Neutrophil (primary cell): ENCODE data around the gene INPP5A.
"Not testable (repeated sequence)": the region's sequence is repeated elsewhere in the genome, so short reads cannot be mapped to it uniquely, and the experiment has no call there.

Experiments used
- H3K27ac ChIP-seq: fragments of 200-600 bp; sonication (generic); 2 replicates; pipeline ENCODE4 v1.5.1; 2016; ENCODE audit warnings: mild to moderate bottlenecking, moderate library complexity
- H3K27me3 ChIP-seq: fragments of 200-600 bp; sonication (generic); 2 replicates; pipeline ENCODE4 v1.6.0; 2016; ENCODE audit warnings: mild to moderate bottlenecking
- H3K36me3 ChIP-seq: fragments of 200-600 bp; sonication (generic); 2 replicates; pipeline ENCODE4 v1.5.1; 2017
- H3K4me1 ChIP-seq, 2 experiments: fragments of 200-600 bp in 1 of 2; sonication (generic) in 1 of 2; 1 replicate in 1 of 2; 2 replicates in 1 of 2; pipeline versions ENCODE4 v1.5.1 to v1.6.1; 2013 to 2016; ENCODE audit warnings: low read depth in 1 of 2, low read length in 1 of 2, mild to moderate bottlenecking in 1 of 2, moderate library complexity in 1 of 2; ENCODE audit not compliant: control insufficient read depth in 1 of 2, insufficient read depth in 1 of 2
- H3K4me3 ChIP-seq, 2 experiments: fragments of 200-600 bp in 1 of 2; sonication (generic) in 1 of 2; 1 replicate in 1 of 2; 2 replicates in 1 of 2; pipeline ENCODE4 v1.5.1; 2013 to 2016; ENCODE audit warnings: low read depth in 1 of 2, low read length in 1 of 2, mild to moderate bottlenecking in 1 of 2, moderate library complexity in 1 of 2
- H3K9me3 ChIP-seq: fragments of 200-600 bp; sonication (generic); 2 replicates; pipeline ENCODE4 v1.5.1; 2016
- CTCF ChIP-seq: fragments of 200-600 bp; sonication (generic); IDR thresholded peaks from 2 replicates; pipeline ENCODE4 v1.5.1; 2016; ENCODE audit warnings: antibody characterized with exemption

Gene INPP5A

GRCh38 chr10:132788180-132788830, 250.7 kb downstream of the INPP5A start:
- no peak for TF ChIP-seq CTCF
- H3K4me3 ChIP-seq: no peak overlapping the region
- no peak overlapping the region for H3K27ac ChIP-seq
- no peaks in the 10 kb centered on the region for H3K9me3 ChIP-seq
- H3K36me3 ChIP-seq: peaks cover 3% of the 10 kb centered on the region
- peaks cover 0 to 20% of the 10 kb centered on the region in 2 experiments for H3K4me1 ChIP-seq
- peaks cover 89% of the 10 kb centered on the region for H3K27me3 ChIP-seq

DNA sequence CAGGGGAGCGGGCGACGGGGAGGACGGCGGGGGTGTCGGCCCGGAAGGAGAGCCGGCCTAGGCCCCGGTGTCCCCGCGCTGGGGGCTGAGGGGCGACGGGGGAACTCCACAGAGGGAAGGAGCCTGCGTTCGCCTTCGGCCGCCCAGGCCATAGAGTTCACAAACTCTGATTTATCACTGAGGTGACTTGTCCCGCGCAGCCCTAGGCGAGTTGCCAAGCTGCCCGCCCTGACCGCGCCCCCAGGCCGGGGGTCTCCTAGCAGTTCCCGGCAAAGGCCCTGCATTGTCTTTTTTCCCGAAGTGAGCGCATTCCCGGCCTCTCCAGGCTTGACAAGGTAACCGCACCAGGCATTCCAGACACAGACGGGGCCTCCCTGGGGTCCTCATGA, 251.2 kb downstream of the INPP5A start:
- no peak for TF ChIP-seq CTCF
- Histone ChIP-seq H3K4me1 (peaks cover 0 to 20% of the 10 kb centered on the region in 2 experiments), H3K9me3 (no peaks in the 10 kb centered on the region), H3K27me3 (peaks cover 89% of the 10 kb centered on the region), H3K27ac (no peak overlapping the region), H3K36me3 (no peaks in the 10 kb centered on the region), H3K4me3 (no peak overlapping the region)

- H3K27ac ChIP-seq: no peak overlapping the region
- TF ChIP-seq CTCF: no peak
- H3K9me3 ChIP-seq: no peaks in the 10 kb centered on the region
- H3K36me3 ChIP-seq: no peaks in the 10 kb centered on the region
- no peak overlapping the region for H3K4me3 ChIP-seq
- H3K27me3 ChIP-seq: peaks cover 87% of the 10 kb centered on the region
- H3K4me1 ChIP-seq: peaks cover 0 to 17% of the 10 kb centered on the region in 2 experiments
Measured at GRCh38 chr10:132789659-132790148, 252.1 kb downstream of the INPP5A start.

- peaks cover 0 to 10% of the 10 kb centered on the region in 2 experiments for H3K4me1 ChIP-seq
- H3K9me3 ChIP-seq: no peaks in the 10 kb centered on the region
- no peaks in the 10 kb centered on the region for H3K36me3 ChIP-seq
- no peak overlapping the region for H3K27ac ChIP-seq
- no peak overlapping the region for H3K4me3 ChIP-seq
- peaks cover 87% of the 10 kb centered on the region for H3K27me3 ChIP-seq
- no peak for TF ChIP-seq CTCF
Measured at GRCh38 chr10:132790470-132790869, 252.9 kb downstream of the INPP5A start.

DNA sequence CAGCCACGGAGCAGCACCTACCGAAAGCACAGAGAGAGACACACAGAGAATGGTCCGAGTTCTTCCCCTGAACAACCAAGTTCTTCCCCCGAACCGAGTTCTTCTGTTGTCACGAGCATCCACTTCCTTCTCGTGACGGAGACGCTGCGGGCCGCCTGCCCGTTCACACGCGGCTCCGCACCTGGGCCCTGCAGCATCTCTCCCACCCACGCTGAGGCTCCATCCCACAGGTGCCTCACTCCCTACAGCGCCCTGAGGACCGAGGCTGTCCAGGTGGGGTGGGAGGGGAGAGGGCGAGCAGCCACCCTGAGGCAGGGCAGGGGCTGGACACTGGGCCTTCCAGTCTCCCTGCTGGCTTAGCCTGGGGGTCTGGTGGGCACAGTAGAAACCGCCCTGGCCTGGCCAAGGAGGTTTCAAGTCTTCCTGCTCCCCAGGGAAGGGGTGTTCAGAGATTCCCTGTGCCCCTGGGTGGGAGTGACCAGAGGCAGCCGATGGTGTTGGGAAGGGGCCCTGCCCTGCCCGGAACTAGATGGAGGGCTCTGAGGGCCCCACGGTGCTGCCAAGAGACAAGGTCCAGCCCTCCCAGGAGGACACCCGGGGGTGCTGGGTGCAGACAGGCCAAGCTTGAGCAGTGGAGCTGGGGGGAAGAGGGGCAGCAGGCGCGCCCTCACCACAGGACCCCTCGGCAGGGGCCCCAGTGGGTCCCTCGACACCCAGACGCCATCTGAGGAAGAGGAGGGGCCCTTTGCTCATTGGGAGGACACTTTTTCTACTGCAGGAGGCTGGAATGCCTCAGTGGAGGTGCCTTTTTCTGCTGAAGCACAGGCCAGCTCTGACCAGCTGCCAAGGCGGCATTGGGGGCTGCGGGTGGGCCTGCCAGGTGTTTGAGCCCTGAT, 253.6 kb downstream of the INPP5A start:
- peaks cover 89% of the 10 kb centered on the region for H3K27me3 ChIP-seq
- H3K4me3 ChIP-seq: no peak overlapping the region
- no peak overlapping the region for H3K27ac ChIP-seq
- TF ChIP-seq CTCF: no peak
- H3K36me3 ChIP-seq: no peaks in the 10 kb centered on the region
- H3K9me3 ChIP-seq: no peaks in the 10 kb centered on the region
- H3K4me1 ChIP-seq: peaks cover 0 to 10% of the 10 kb centered on the region in 2 experiments

- not testable (repeated sequence) for H3K9me3 ChIP-seq
- H3K27me3 ChIP-seq: peaks cover 82% of the 10 kb centered on the region
Measured at GRCh38 chr10:132792099-132792498, 254.5 kb downstream of the INPP5A start.

More at GRCh38 chr10:132792099-132792498, 254.5 kb downstream of the INPP5A start:
- H3K27ac ChIP-seq, H3K36me3 ChIP-seq, H3K4me3 ChIP-seq, H3K4me1 ChIP-seq: not testable (repeated sequence)
